Upper lobe of right lung (tissue), 1 donor: ENCODE data around the gene CCDC80. TPM values are rescaled to one million over a fixed set of nuclear protein-coding genes. Genes with fewer than 3 reads are reported as not detected.
A peak's percentile ranks its signal among the peaks of the same experiment; 100 is the strongest.

Experiments used
- ATAC-seq: fragments of 200-7000 bp; cut with Tn5 transposase; one replicate; pipeline ENCODE4 v1.9.1; 2020; ENCODE audit warnings: mild to moderate bottlenecking, moderate library complexity
- DNase-seq: peaks from one replicate; pipeline ENCODE4 v3.0.0-alpha.2; 2020
- H3K27ac ChIP-seq: fragments of 200-600 bp; one replicate; pipeline ENCODE4 v1.8.0; 2022
- H3K27me3 ChIP-seq: fragments of 200-600 bp; one replicate; pipeline ENCODE4 v1.8.0; 2022; ENCODE audit warnings: mild to moderate bottlenecking
- H3K36me3 ChIP-seq: fragments of 200-600 bp; one replicate; pipeline ENCODE4 v1.8.0; 2022
- H3K4me1 ChIP-seq: fragments of 200-600 bp; one replicate; pipeline ENCODE4 v1.8.0; 2022
- H3K4me3 ChIP-seq: fragments of 200-600 bp; one replicate; pipeline ENCODE4 v1.8.0; 2022; ENCODE audit warnings: mild to moderate bottlenecking
- H3K9me3 ChIP-seq: fragments of 200-600 bp; one replicate; pipeline ENCODE4 v1.8.0; 2022
- CTCF ChIP-seq: fragments of 200-600 bp; IDR thresholded peaks from one replicate; pipeline ENCODE4 v1.8.0; 2022; ENCODE audit warnings: antibody characterized with exemption
- intact Hi-C: fragments of 100-400 bp; cut with DNase I; formaldehyde crosslinking; loops from one replicate; pipeline ENCODE4 v1.11.0; 2022
- total RNA-seq: library from RNA; stranded (reverse); fragmentation: NEBNext Ultra II Directional; extraction: Animal tissue kit (Norgen Biotek cat#: 25700); gene quantifications from one replicate; pipeline ENCODE4 v1.2.1, GENCODE V29; 2021
- donor health status: DM: no; HTN: yes; CAD: no; lungs with severe emphysema.

CCDC80 gene
- total RNA-seq, 1 donor from 2014 or later = 60.4 TPM

GRCh38 chr3:112635674-112636073, 5.3 kb downstream of the CCDC80 start:
- intact Hi-C loops = no loop called here
- no peak for TF ChIP-seq CTCF
- DNase-seq (no peak), ATAC-seq (peak; percentile 7)
- Histone ChIP-seq H3K4me1 (peaks cover 6% of the 10 kb centered on the region), H3K9me3 (no peaks in the 10 kb centered on the region), H3K36me3 (no peaks in the 10 kb centered on the region), H3K27ac (no peak overlapping the region), H3K4me3 (peak overlapping the region; percentile 27), H3K27me3 (no peaks in the 10 kb centered on the region)

DNA sequence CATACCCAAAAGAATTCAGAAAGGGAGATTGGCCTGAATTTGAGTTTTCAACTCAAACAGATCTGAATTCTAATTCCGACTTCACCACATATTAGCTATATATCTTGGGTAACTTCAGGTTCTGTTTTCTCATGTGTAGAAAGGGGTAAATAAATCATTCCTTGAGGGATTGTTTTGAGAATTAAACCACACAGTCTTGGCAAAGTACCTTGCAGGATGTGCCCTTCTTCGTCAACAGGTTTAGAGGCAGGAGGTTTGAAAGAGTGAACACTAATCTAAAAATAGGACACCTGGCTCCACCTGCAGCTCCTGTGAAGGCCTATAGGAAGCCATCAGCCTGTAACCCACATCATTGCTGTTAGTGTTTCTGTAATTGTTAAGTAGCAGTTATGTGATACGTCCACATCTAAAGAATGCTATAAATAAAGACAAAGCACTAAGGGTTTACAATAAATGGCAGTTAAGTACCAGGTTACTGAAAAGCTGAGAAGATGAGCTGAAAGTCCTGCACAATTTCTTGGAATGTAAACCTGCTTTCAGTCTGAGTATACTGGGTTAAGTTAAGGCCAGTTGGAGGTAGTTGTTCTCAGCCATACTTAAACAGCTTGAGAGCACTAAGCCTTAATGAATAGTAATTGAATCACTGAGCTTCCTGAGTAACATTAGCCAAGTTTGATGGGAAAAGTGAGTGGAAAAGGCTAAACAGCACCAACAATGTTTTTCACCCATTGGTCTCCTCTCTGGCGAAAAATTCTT, 6.0 kb downstream of the CCDC80 start:
- H3K4me3 ChIP-seq = no peak overlapping the region
- no peaks in the 10 kb centered on the region for H3K36me3 ChIP-seq
- H3K9me3 ChIP-seq = no peaks in the 10 kb centered on the region
- intact Hi-C loops = no loop called here
- no peak overlapping the region for H3K27ac ChIP-seq
- DNase-seq = no peak
- no peak for ATAC-seq
- peaks cover 6% of the 10 kb centered on the region for H3K4me1 ChIP-seq
- no peak for TF ChIP-seq CTCF
- H3K27me3 ChIP-seq = no peaks in the 10 kb centered on the region

GRCh38 chr3:112633757-112634156, 7.2 kb downstream of the CCDC80 start:
- Histone ChIP-seq H3K27ac (no peak overlapping the region), H3K36me3 (no peaks in the 10 kb centered on the region), H3K4me3 (no peak overlapping the region), H3K27me3 (no peaks in the 10 kb centered on the region), H3K4me1 (peaks cover 7% of the 10 kb centered on the region), H3K9me3 (no peaks in the 10 kb centered on the region)
- intact Hi-C loops = no loop called here
- no peak for DNase-seq
- ATAC-seq = no peak
- no peak for TF ChIP-seq CTCF

GRCh38 chr3:112633191-112633590, 7.8 kb downstream of the CCDC80 start:
- no peak overlapping the region for H3K27ac ChIP-seq
- H3K4me1 ChIP-seq = peaks cover 12% of the 10 kb centered on the region
- no peak for ATAC-seq

DNA sequence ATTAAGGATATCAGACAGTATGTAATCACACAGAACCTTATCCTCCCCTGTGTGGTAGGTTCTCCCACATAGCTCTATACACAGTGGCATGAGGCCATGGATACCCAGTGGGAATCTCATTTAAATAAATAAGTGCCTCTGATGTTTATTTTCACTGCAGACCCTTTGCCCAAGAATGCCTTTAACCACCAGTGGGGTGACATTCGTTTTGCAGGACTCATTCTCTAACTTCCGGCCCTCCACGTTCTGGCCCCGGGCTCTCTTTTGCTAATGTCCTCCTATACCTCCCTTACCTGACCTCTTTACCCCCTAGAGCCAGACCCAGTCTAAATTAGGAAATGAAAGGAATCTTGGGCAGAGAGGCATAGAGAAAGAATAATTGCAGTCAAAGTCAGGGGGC, 8.3 kb downstream of the CCDC80 start:
- H3K27ac ChIP-seq = no peak overlapping the region
- intact Hi-C loops = no loop called here
- H3K36me3 ChIP-seq = no peaks in the 10 kb centered on the region
- no peaks in the 10 kb centered on the region for H3K27me3 ChIP-seq
- ATAC-seq = no peak
- H3K9me3 ChIP-seq = no peaks in the 10 kb centered on the region
- peaks cover 15% of the 10 kb centered on the region for H3K4me1 ChIP-seq
- no peak for TF ChIP-seq CTCF
- H3K4me3 ChIP-seq = no peak overlapping the region
- DNase-seq = no peak

More at GRCh38 chr3:112633191-112633590, 7.8 kb downstream of the CCDC80 start:
- no peak for DNase-seq
- no peak for TF ChIP-seq CTCF
- no peak overlapping the region for H3K4me3 ChIP-seq
- H3K27me3 ChIP-seq = no peaks in the 10 kb centered on the region
- intact Hi-C loops = no loop called here
- H3K36me3 ChIP-seq = no peaks in the 10 kb centered on the region
- H3K9me3 ChIP-seq = no peaks in the 10 kb centered on the region
